ENCODE data around the gene JUNB.
A peak's percentile ranks its signal among the peaks of the same experiment; 100 is the strongest.

DNA sequence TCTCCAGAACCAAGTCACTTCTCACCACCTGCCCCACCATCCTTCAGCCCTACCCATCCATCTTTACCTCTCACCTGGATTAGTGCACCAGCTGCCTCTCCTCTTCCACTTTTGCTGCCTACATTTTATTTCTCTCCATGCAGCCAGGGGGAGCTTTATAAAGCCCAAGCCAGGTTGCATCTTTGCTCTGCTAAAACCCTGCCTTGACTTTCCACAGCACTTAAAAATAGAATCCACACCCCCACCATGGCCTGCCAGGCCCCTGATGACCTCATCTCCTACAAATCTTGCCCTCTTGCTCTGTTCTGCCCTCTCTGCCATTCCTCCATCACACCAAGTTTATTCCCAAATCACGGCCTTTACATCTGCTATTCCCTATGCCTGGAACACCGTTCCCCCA lies 17.7 kb upstream of the JUNB start:
- TF ChIP-seq, protein P1, sequence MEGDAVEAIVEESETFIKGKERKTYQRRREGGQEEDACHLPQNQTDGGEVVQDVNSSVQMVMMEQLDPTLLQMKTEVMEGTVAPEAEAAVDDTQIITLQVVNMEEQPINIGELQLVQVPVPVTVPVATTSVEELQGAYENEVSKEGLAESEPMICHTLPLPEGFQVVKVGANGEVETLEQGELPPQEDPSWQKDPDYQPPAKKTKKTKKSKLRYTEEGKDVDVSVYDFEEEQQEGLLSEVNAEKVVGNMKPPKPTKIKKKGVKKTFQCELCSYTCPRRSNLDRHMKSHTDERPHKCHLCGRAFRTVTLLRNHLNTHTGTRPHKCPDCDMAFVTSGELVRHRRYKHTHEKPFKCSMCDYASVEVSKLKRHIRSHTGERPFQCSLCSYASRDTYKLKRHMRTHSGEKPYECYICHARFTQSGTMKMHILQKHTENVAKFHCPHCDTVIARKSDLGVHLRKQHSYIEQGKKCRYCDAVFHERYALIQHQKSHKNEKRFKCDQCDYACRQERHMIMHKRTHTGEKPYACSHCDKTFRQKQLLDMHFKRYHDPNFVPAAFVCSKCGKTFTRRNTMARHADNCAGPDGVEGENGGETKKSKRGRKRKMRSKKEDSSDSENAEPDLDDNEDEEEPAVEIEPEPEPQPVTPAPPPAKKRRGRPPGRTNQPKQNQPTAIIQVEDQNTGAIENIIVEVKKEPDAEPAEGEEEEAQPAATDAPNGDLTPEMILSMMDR (conservative IDR thresholded peaks at IDR 0.05; ENCODE audit: low read depth, low read length), result peak; percentile 39
- TF ChIP-seq CEBPB (IDR thresholded peaks at IDR 0.05; ENCODE audit: low read depth, low read length) (no peak), SMC3 (IDR thresholded peaks at IDR 0.05; ENCODE audit: low read depth, low read length) (peak; percentile 31; the same call in 1 of the 2 replicates), MAZ (IDR thresholded peaks at IDR 0.05; ENCODE audit: borderline replicate concordance, low read depth, low read length) (no peak), POLR2A (IDR thresholded peaks at IDR 0.05; ENCODE audit: low read depth, low read length) (no peak), FOS (IDR thresholded peaks at IDR 0.05; ENCODE audit: low read depth, low read length) (no peak), CHD1 (IDR thresholded peaks at IDR 0.05; ENCODE audit: low read depth, low read length) (no peak), MAFK (IDR thresholded peaks at IDR 0.05; ENCODE audit: low read depth, low read length) (no peak), NFE2L2 (IDR thresholded peaks at IDR 0.05; ENCODE audit: low read depth, low read length) (no peak)
- TF ChIP-seq, protein P2, sequence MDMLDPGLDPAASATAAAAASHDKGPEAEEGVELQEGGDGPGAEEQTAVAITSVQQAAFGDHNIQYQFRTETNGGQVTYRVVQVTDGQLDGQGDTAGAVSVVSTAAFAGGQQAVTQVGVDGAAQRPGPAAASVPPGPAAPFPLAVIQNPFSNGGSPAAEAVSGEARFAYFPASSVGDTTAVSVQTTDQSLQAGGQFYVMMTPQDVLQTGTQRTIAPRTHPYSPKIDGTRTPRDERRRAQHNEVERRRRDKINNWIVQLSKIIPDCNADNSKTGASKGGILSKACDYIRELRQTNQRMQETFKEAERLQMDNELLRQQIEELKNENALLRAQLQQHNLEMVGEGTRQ (IDR thresholded peaks at IDR 0.05; ENCODE audit: low read depth, low read length), result no peak
- TF ChIP-seq, protein P3, sequence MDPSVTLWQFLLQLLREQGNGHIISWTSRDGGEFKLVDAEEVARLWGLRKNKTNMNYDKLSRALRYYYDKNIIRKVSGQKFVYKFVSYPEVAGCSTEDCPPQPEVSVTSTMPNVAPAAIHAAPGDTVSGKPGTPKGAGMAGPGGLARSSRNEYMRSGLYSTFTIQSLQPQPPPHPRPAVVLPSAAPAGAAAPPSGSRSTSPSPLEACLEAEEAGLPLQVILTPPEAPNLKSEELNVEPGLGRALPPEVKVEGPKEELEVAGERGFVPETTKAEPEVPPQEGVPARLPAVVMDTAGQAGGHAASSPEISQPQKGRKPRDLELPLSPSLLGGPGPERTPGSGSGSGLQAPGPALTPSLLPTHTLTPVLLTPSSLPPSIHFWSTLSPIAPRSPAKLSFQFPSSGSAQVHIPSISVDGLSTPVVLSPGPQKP (IDR thresholded peaks at IDR 0.05; ENCODE audit: borderline replicate concordance, low read depth, low read length), result no peak

All from IMR-90 (cell line).